Dermis microvascular lymphatic vessel endothelial cell (primary cell): ENCODE measurements around the gene LRRC58. TPM values are rescaled to one million over a fixed set of nuclear protein-coding genes. Genes with fewer than 3 reads are reported as not detected.
"Not testable (repeated sequence)": the region's sequence is repeated elsewhere in the genome, so short reads cannot be mapped to it uniquely, and the experiment has no call there.

ENCODE experiments used
- DNase-seq, 2 donors: peaks; one replicate each; pipeline versions ENCODE4 v3.0.0 to v3.0.0-alpha.2; 2010; ENCODE audit warnings: low read depth in 2 of 2
- total RNA-seq: library from RNA; depleted of rRNA; stranded (reverse); fragments of >200 nt; gene quantifications from 2 replicates; pipeline ENCODE4 v1.2.1, GENCODE V29; 2014

LRRC58 gene
- total RNA-seq, 1 donor from 2014 or later = 9.2 TPM

DNA sequence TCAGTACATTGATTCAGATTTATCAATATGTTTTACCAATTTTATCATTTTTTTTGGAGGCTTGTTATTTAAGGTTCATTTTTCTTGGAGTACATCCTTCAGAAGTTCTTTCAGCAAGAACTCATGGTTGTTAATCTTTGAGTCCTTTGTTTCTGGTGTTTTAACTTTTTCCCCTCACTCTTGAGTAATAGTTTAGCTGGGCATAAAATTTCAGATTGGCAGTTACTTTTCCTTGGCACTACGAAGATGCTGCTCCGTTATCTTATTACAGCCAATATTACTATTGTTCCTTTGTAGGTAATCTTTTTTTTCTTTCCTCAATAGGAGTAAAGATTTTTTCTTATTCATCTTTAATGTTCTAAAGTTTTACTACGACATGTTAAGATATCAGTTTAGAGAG is 9.8 kb downstream of the LRRC58 start:
- no peak for DNase-seq

- no peak for DNase-seq
Measured at GRCh38 chr3:120338517-120338916, 10.6 kb downstream of the LRRC58 start.

DNA sequence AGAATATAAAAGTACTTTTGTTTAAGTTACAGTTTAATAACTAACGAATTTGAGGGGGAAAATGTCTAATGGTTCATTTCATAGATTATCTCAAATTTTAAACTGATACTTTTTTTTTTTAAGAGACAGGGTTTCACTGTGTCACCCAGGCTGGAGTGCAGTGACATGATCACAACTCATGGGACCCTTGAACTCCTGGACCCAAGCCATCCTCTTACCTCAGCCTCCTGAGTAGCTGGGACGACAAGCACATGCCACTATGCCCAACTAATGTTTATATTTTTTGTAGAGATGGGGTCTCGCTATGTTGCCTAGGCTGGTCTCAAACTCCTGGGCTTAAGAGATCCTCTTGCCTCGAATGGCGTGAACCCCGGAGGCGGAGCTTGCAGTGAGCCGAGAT is 16.5 kb downstream of the LRRC58 start:
- no peak for DNase-seq

DNA sequence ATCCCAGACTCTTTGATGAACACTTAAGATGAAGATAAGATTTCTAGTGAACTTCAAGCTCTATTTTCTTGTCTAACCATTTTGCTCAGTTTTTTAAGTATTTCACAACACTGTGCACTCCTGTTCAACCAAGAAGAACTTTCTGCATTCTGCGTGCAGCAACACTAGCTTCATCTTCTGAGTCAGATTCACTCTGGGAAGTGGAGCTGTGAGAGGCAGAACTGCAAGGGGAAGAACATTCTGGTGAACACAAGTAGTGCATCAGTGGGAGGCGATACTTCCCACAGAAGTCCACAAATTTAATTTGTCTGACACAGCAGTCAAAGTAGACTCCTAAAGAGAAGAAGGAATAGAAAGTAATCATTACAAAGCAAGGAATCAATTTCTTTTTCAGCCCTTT is 18.1 kb downstream of the LRRC58 start:
- no peak for DNase-seq

GRCh38 chr3:120326784-120327183 is 22.4 kb downstream of the LRRC58 start:
- DNase-seq = no peak

GRCh38 chr3:120324190-120324589 is 25.0 kb downstream of the LRRC58 start:
- no peak for DNase-seq

DNA sequence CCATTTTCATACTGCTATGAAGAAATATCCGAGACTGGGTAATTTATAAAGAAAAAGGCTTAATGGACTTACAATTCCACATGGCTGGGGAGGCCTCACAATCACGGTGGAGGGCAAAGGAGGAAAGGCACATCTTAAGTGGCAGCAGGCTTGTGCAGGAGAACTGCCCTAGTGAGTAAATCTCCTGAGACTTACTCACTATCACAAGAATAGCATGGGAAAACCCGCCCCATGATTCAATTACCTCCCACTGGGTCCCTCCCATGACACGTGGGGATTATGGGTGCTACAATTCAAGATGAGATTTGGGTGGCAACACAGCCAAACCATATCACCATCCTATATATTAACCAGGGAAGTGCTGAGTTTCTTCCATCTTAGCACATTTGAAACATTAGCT is 25.4 kb downstream of the LRRC58 start:
- not testable (repeated sequence) for DNase-seq

DNA sequence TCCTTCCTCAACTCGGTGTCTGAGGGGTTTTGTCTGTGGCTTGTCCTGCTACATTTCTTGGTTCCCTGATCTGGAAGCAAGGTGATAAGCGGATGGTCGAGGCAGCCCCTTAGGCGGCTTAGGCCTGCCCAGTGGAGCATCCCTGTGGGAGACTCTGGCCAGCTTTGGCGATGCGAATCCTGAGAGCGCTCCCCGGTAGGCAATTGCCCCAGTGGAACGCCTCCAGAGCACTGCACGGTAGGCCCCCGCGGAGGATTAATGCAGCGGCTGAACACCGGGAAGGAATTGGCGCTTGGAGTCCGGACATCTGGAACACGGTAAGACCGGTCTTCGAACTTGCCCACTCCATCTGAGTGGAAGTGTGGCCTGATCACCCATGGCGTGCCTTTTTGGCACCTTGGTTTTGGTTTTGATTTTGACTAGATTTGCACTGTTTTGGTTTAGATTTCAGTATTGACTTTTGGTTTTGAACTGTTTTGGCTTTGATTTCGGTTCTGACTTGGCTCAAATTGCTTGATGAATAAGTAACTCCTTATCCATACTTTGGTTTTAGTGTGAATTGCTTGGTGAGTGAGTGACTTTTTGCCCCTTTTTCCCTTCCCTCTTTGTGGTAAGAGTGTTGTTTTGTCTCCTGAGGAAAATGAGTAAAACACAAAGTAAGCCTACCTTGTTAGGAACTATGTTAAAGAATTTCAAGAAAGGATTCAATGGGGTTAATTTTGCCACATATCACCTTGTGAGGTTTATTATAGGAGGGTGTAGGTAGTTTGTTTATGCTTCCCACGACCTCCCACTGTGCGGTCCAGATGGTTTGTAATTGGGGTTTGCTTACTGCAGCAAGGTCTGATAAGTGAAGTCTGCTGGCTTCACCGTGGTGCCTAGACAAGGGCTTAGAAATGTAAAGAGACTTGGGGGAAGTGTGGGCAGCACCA is 37.0 kb downstream of the LRRC58 start:
- DNase-seq = no peak

DNA sequence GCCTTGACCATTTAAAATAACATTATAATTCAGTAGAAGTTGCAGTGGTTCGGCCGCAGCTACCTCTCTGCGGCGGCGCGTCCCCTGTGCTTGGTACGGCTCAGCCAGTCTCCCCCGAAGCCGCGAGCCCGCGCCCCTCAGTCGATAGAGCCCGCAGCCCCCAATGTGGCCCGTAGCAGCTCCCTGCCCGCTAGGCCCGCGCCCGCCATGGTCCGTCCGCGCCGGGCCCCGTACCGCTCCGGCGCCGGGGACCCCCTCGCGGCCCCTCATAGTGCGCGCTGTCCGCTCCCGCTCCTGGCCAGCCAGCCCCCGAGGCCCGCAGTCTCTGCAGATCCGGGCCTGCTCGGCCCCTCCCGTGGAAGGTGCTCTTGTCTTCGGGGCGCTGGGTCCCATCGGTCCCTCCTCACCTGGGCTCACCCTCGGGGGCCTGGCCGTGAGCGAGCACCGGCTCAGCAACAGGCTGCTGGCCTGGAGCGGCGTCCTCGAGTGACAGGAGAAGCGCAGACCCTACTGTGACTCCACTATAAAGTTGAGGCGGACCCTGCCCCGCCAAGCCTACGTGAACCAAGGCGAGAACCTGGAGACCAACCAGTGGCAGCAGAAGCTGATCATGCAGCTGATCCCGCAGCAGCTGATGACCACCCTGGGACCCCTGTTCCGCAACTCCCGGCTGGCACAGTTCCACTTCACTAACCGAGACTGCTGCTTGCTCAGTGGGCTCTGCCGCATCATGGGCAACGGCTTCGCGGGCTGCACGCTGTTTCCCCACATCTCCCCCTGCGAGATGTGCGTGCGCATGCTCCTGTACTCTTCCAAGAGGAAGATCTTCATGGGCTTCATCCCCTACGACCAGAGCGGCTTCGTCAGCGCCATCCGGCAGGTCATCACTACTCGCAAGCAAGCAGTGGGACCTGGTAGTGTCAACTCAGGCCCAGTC is 42.4 kb downstream of the LRRC58 start:
- no peak for DNase-seq

DNA sequence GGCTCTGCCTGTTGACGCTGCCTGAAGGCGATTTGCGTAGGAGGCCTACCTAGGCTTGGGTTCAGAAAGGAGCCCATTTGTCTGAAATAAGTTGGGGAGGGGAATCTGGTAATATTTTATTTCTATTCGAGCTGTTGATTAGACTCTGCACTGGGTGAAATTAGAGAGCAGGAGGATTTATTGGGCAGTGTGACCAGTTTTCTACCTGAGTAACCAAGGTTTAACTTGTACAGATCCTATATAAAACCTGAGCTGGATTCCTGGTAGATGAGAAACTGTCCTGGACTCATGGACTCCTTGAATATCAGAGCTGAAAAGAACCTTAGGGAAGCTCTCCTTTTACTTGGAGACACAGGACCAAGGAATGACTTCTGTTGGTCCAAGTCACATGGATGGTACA is 44.5 kb downstream of the LRRC58 start:
- no peak for DNase-seq

- no peak for DNase-seq
Measured at GRCh38 chr3:120302361-120302760, 46.8 kb downstream of the LRRC58 start.

- DNase-seq = peak; percentile 23 to 70
Measured at GRCh38 chr3:120300971-120301370, 48.2 kb downstream of the LRRC58 start.

DNA sequence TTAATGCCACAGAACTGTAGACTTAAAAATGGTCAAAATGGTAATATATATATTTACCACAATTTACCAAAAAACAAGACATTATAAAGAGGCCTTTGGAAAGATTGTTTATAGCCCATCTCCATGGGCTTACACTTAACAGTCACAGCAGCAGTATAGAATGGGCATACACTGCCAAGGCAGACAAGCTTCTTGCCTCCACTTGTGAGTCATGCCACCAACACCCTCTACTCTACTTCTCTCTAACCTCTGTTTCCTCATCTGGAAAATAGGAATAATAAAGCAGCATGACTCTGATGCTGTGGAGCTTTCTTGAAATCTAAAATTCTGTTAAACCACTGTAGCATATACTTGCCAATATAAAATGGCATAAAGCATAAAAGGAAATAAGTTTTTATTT is 49.8 kb downstream of the LRRC58 start:
- DNase-seq = no peak

GRCh38 chr3:120298996-120299395 is 50.2 kb downstream of the LRRC58 start:
- DNase-seq = no peak

- DNase-seq = not testable (repeated sequence)
Measured at GRCh38 chr3:120291552-120291951, 57.6 kb downstream of the LRRC58 start.

GRCh38 chr3:120289636-120290035 is 59.5 kb downstream of the LRRC58 start:
- DNase-seq = no peak

- no peak for DNase-seq
Measured at GRCh38 chr3:120286465-120286864, 62.7 kb downstream of the LRRC58 start.

GRCh38 chr3:120285508-120285841 is 63.7 kb downstream of the LRRC58 start:
- no peak for DNase-seq

- peak in 1 of 2 donors; percentile 2 for DNase-seq
Measured at GRCh38 chr3:120284747-120285507, 64.2 kb downstream of the LRRC58 start, which contains the start of gene GPR156. TSS of gene GPR156 (minus strand) at chr3:120285222. CDS start at chr3:120244098, 41,124 bp downstream.

- no peak for DNase-seq
Measured at GRCh38 chr3:120281261-120281660, 67.9 kb downstream of the LRRC58 start.

GRCh38 chr3:120280566-120280965 is 68.6 kb downstream of the LRRC58 start:
- no peak for DNase-seq
